SK-N-MC (cell line): ENCODE data around the gene KANSL1.
"Not testable (repeated sequence)": the region's sequence is repeated elsewhere in the genome, so short reads cannot be mapped to it uniquely, and the experiment has no call there.

ENCODE experiments used
- EZH2 ChIP-seq: fragments of 200-600 bp; sonication (generic); IDR thresholded peaks from one replicate; pipeline ENCODE4 v1.6.1; 2017; ENCODE audit warnings: antibody characterized with exemption
- POLR2AphosphoS5 ChIP-seq: IDR thresholded peaks from 2 replicates; pipeline ENCODE4 v1.6.1; 2012; ENCODE audit warnings: mild to moderate bottlenecking, low read depth, low read length, borderline replicate concordance

DNA sequence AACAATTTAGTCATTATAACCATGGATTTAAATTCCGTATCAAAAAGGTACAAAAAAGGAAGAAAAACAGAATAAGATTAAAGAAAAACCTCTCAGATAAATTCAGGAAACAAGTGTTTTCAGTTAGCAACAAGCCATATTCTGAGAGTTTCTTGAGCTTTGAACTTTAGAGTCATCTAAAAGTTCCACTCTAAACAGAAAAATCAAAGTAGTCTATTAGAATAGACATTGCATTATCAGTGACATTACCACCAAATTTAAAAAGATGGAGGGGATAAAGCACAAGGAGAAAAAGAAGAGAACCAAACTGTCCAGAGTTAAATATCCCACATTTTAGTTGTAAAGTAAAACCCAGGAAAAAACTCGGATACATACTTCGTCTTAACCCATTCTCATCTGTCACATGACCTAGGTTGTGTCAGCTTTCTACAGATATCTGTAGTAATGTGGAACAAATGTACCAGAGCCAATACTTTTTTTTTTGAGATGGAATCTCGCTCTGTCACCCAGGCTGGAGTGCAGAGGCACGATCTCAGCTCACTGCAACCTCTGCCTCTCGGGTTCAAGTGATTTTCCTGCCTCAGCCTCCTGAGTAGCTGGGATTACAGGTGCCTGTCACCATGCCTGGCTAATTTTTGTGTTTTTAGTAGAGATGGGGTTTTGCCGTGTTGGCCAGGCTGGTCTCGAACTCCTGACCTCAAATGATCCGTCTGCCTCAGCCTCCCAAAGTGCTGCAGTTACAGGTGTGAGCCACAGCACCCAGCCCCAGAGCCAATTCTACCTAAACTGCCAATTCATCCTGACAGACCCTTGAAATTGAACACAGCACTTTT is 91.2 kb downstream of the KANSL1 start:
- not testable (repeated sequence) for TF ChIP-seq POLR2AphosphoS5, EZH2
